ENCODE data around the gene PLXND1.

Gene PLXND1

DNA sequence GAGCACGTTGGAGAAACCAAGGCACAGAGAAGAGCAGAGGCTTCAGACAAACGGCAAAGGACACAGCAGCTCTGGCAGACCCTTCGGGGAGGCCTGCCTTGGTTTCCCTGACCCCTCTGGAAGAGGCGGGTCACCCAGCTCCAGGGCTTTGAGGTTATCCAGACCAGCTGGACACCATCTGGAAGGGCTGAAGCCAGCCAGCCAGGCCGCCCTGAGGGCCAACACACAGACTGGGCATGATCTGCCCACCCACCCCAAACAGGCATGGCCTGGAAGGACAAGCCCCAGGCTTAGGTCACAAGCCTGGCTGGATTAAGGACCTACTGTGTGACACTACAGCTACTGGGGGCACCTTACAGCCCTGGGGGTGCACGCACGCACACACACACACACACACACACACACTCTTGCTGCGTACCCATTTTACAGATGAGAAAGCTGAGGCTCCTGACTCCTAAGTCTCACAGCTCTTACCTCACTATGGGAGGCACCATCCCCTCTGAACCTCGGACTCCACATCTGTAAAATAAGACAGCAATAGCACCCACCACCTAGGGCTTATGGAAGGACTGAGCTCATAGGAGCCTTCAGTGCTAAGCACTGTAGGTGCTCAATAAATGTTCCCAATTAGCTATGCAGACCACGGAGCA lies 10.8 kb downstream of the PLXND1 start:
- Histone ChIP-seq H3K4me3 (peak overlapping the region; percentile 64), H3K27ac (peak overlapping the region; percentile 79 to 98)
- DNase-seq (ENCODE audit: low spot score), result no peak
- TF ChIP-seq, protein P1, sequence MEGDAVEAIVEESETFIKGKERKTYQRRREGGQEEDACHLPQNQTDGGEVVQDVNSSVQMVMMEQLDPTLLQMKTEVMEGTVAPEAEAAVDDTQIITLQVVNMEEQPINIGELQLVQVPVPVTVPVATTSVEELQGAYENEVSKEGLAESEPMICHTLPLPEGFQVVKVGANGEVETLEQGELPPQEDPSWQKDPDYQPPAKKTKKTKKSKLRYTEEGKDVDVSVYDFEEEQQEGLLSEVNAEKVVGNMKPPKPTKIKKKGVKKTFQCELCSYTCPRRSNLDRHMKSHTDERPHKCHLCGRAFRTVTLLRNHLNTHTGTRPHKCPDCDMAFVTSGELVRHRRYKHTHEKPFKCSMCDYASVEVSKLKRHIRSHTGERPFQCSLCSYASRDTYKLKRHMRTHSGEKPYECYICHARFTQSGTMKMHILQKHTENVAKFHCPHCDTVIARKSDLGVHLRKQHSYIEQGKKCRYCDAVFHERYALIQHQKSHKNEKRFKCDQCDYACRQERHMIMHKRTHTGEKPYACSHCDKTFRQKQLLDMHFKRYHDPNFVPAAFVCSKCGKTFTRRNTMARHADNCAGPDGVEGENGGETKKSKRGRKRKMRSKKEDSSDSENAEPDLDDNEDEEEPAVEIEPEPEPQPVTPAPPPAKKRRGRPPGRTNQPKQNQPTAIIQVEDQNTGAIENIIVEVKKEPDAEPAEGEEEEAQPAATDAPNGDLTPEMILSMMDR (IDR thresholded peaks at IDR 0.05), result no peak

DNA sequence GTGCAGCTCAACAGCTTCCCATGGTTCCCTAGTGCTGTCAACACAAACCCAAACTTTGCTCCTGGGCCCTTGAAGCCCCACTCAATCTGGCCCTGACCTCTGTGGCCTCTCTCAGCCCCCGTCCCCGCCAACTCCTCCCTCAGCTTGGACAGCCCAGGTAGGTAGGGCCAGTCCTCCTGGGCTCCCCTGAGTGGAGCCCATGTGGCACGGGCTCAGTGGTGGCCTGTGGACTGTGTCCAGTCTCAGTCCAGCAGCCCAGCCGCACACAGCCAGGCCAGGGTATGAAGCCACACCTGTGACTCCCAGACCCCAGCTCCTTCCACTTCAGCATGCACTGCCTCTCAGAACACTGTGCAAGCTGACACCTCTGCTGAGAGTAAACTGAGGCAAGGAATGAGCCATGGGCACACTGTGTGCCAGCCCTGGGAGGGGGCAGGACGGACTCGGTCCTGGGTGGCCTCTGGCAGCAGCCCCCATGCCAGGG lies 11.5 kb downstream of the PLXND1 start:
- peak overlapping the region; percentile 79 to 98 for H3K27ac ChIP-seq
- DNase-seq (ENCODE audit: low spot score), result no peak
- peak overlapping the region; percentile 64 for H3K4me3 ChIP-seq
- TF ChIP-seq, protein P1 (IDR thresholded peaks at IDR 0.05), result no peak

DNA sequence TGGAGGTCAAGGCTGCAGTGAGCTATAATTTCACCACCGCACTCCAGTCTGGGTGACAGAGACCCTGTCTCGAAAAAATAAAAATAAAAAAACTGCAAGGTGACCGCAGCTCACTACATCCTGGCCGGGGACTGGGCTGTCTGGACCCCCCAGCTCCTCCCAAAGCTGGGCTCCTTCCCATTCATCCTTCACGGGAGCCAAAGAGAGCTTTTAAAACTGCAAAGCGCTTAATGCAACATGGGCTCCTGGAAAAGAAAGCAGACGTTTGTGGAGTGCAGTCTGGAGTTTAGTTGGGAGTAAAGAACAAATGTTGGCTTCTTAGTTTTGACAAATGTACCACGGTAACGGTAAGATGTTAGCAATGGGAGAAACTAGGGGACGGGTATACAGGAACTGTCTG lies 12.1 kb downstream of the PLXND1 start:
- DNase-seq (ENCODE audit: low spot score), result no peak
- Histone ChIP-seq H3K27ac (peak overlapping the region; percentile 81 to 90), H3K4me3 (no peak overlapping the region)
- TF ChIP-seq, protein P1 (IDR thresholded peaks at IDR 0.05), result no peak

DNA sequence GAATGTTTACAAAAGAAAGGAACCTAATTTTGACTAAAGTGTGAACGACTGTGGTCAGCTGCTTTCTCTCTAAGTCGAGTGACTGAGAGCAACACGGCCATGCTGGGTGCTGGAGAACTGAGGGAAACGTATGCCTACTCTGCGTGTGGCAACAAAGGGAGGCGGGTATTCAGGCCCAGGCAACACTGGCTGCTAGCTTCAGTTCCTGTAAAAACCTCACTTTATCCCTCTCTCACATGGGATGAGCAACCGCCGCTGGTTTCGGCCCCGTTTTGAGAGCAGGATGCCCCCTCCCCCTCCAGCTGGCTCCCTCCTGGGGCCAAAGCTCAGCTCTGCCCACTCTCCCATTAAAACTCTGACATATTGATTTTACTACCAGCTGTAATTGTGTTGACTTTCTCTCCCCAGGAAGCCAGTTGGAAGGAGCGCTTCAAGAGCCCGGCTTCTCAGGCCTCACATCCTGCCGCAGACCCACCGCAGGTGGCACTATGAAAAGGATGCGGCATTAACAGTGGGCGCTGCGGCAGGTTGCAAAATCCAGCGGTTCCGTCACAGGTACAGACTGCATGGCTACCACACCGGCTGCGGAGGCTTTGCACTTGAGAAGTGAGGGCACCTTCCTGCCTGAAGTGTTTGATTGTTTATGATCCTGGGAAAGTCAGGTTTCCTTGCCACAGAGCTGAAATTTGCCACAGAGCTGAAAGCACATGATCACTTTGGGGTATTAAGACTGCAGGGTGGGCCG lies 12.7 kb downstream of the PLXND1 start:
- Histone ChIP-seq H3K27ac (peak overlapping the region; percentile 81 to 90), H3K4me3 (peak overlapping the region; percentile 42)
- no peak for DNase-seq (ENCODE audit: low spot score)
- TF ChIP-seq, protein P1 (IDR thresholded peaks at IDR 0.05), result no peak

DNA sequence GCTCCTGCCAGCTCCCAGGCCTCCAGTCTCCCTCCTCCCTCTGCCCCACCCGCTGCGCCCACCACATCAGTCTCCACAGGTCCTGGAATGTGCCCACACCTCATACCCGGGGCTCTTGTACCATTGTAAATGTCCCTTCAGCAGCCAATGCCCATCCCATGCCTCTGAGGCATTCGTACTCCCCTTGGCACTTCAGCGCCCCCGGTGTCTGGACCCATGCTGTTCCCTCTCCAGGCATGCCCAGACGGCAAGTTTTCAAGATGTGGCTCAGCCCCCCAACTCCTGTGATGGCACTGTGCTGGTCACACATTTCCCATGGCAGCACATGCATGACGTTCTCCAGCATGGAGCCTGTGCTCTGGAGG lies 13.3 kb downstream of the PLXND1 start:
- TF ChIP-seq, protein P1 (IDR thresholded peaks at IDR 0.05), result no peak
- Histone ChIP-seq H3K4me3 (peak overlapping the region; percentile 42), H3K27ac (peak overlapping the region; percentile 81 to 90)
- no peak for DNase-seq (ENCODE audit: low spot score)

DNA sequence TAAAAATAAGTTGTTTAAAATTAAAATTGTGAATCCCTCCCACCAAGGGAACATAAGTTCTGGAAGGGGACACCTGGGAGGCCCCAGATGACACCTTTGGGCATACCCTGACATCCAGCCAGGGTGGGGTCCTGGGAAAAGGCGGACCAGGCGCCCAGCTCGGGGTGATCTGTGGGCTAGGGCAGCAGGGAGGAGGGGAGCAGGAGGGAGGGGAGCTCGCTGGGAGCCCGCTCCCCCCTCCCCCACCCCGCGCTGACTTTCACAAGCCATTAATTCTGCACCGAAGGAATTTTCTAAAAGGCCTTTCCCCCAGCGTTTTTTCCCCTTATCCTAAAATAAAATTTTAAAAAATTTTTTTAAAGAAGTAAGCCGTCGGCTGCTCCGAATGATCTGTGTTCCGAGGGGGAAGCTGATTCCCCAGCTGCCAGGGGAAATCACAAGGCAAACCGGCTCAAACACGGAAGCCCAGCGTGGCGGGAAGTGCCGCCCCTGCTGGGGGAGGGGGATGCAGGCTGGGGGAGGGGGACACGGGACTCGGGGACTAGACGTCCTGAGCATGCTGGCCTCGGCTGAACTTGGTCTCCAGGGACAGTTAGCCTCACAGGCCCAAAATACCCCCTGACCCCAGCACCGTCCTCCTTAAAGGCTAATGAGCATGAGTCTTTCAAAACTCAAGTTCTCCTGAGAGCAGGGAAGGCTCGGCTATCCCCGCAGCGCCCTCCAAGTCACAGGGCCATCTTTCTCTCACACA lies 13.9 kb downstream of the PLXND1 start:
- Histone ChIP-seq H3K27ac (peak overlapping the region; percentile 81 to 90), H3K4me3 (peak overlapping the region; percentile 42)
- TF ChIP-seq, protein P1 (IDR thresholded peaks at IDR 0.05), result no peak
- no peak for DNase-seq (ENCODE audit: low spot score)
